RWPE1 (cell line): Measurements from ENCODE around the gene ATP11A.

ENCODE experiments used
- CTCF ChIA-PET: fragments of 350-600 bp; sonication (Branson Sonifier 250); formaldehyde crosslinking; extraction: SDS; loops from one replicate; lab custom pipeline; 2021; lab: Yijun Ruan, JAX
- POLR2A ChIA-PET: fragments of 400-600 bp; formaldehyde crosslinking; extraction: SDS; loops from one replicate; lab custom pipeline; 2020; ENCODE audit warnings: antibody characterized with exemption; ENCODE audit not compliant: low non-redundant PET; lab: Yijun Ruan, JAX
- DNase-seq: peaks from one replicate; pipeline ENCODE4 v3.0.0; 2012; ENCODE audit warnings: low spot score
- H3K27ac ChIP-seq: fragments of 450-650 bp; 2 replicates; pipeline ENCODE4 v1.5.1; 2017
- CTCF ChIP-seq: fragments of 450-650 bp; conservative IDR thresholded peaks from 2 replicates; pipeline ENCODE4 v1.5.1; 2017; ENCODE audit warnings: low read depth, mild to moderate bottlenecking

Gene ATP11A

GRCh38 chr13:112900691-112901091 is 210.9 kb downstream of the ATP11A start:
- TF ChIP-seq CTCF: no peak
- H3K27ac ChIP-seq: no peak overlapping the region
- CTCF ChIA-PET: no interaction called here
- POLR2A ChIA-PET: no interaction called here
- DNase-seq: no peak

GRCh38 chr13:112902101-112902651 is 212.3 kb downstream of the ATP11A start:
- no peak for DNase-seq
- no peak for TF ChIP-seq CTCF
- no peak overlapping the region for H3K27ac ChIP-seq
- CTCF ChIA-PET: no interaction called here
- POLR2A ChIA-PET: no interaction called here

- ChIA-PET CTCF (no interaction called here), POLR2A (no interaction called here)
- no peak for TF ChIP-seq CTCF
- H3K27ac ChIP-seq: no peak overlapping the region
- no peak for DNase-seq
Measured at GRCh38 chr13:112902669-112903068, 212.8 kb downstream of the ATP11A start.

GRCh38 chr13:112903071-112903577 is 213.3 kb downstream of the ATP11A start:
- POLR2A ChIA-PET: no interaction called here
- DNase-seq: no peak
- no peak for TF ChIP-seq CTCF
- CTCF ChIA-PET: no interaction called here
- no peak overlapping the region for H3K27ac ChIP-seq

GRCh38 chr13:112903606-112904195 is 213.9 kb downstream of the ATP11A start:
- TF ChIP-seq CTCF: no peak
- ChIA-PET CTCF (interaction anchor here (0.5 kb wide), 1 partner anchor 853 kb away, joined by 8 read pairs; no protein-coding TSS in a partner anchor), POLR2A (no interaction called here)
- DNase-seq: no peak
- H3K27ac ChIP-seq: no peak overlapping the region

- no peak overlapping the region for H3K27ac ChIP-seq
- CTCF ChIA-PET: no interaction called here
- TF ChIP-seq CTCF: no peak
- POLR2A ChIA-PET: no interaction called here
- DNase-seq: no peak
Measured at GRCh38 chr13:112904436-112904960, 214.7 kb downstream of the ATP11A start.
